H9 (cell line): ENCODE measurements around the gene TMIGD3. TPM values are rescaled to one million over a fixed set of nuclear protein-coding genes. Genes with fewer than 3 reads are reported as not detected.
A peak's percentile ranks its signal among the peaks of the same experiment; 100 is the strongest.

Experiments used
- DNase-seq: peaks from one replicate; pipeline ENCODE4 v3.0.0-alpha.2; 2017
- H2AFZ ChIP-seq: one replicate; pipeline ENCODE4 v1.6.1; 2013; ENCODE audit warnings: mild to moderate bottlenecking, low read length, control low read depth, moderate library complexity
- H2AK5ac ChIP-seq: 2 replicates; pipeline ENCODE4 v1.6.1; 2013; ENCODE audit warnings: low read length, control low read depth, mixed read lengths; ENCODE audit not compliant: insufficient read length
- H2BK120ac ChIP-seq: one replicate; pipeline ENCODE4 v1.6.1; 2013; ENCODE audit warnings: low read depth, mild to moderate bottlenecking, low read length, control low read depth, inconsistent platforms; ENCODE audit not compliant: poor library complexity, severe bottlenecking
- H2BK12ac ChIP-seq: 2 replicates; pipeline ENCODE4 v1.6.1; 2013; ENCODE audit warnings: low read length, control low read depth, mixed read lengths, low read depth; ENCODE audit not compliant: insufficient read length
- H2BK15ac ChIP-seq: 2 replicates; pipeline ENCODE4 v1.6.1; 2013; ENCODE audit warnings: low read depth, low read length, control low read depth
- H2BK20ac ChIP-seq: one replicate; pipeline ENCODE4 v1.6.1; 2013; ENCODE audit warnings: low read depth, mild to moderate bottlenecking, low read length, control low read depth, inconsistent platforms; ENCODE audit not compliant: poor library complexity, severe bottlenecking
- H2BK5ac ChIP-seq: 2 replicates; pipeline ENCODE4 v1.6.1; 2013; ENCODE audit warnings: low read length, control low read depth, mixed read lengths; ENCODE audit not compliant: insufficient read length
- H3K14ac ChIP-seq: 2 replicates; pipeline ENCODE4 v1.6.1; 2013; ENCODE audit warnings: low read length, control low read depth; ENCODE audit not compliant: insufficient read depth
- H3K18ac ChIP-seq: 2 replicates; pipeline ENCODE4 v1.6.1; 2013; ENCODE audit warnings: low read depth, mild to moderate bottlenecking, mixed read lengths, low read length, control low read depth; ENCODE audit not compliant: insufficient read length
- H3K23ac ChIP-seq: 2 replicates; pipeline ENCODE4 v1.6.1; 2013; ENCODE audit warnings: low read length, control low read depth, mixed read lengths, low read depth; ENCODE audit not compliant: insufficient read length
- H3K23me2 ChIP-seq: 2 replicates; pipeline ENCODE4 v1.6.1; 2013; ENCODE audit warnings: low read depth, mild to moderate bottlenecking, mixed read lengths, low read length, control low read depth; ENCODE audit not compliant: insufficient read length, poor library complexity, severe bottlenecking
- H3K27ac ChIP-seq: 2 replicates; pipeline ENCODE4 v1.5.1; 2013; ENCODE audit warnings: low read length, control low read depth, mixed read lengths, low read depth; ENCODE audit not compliant: insufficient read length
- H3K27me3 ChIP-seq: 2 replicates; pipeline ENCODE4 v1.6.1; 2013; ENCODE audit warnings: low read length, control low read depth, inconsistent platforms; ENCODE audit not compliant: insufficient read depth
- H3K4ac ChIP-seq: 2 replicates; pipeline ENCODE4 v1.6.1; 2013; ENCODE audit warnings: low read depth, mild to moderate bottlenecking, control low read depth, inconsistent platforms, low read length, moderate library complexity
- H3K4me1 ChIP-seq: 2 replicates; pipeline ENCODE4 v1.6.1; 2013; ENCODE audit warnings: low read length, control low read depth, inconsistent platforms; ENCODE audit not compliant: insufficient read depth
- H3K4me2 ChIP-seq: 2 replicates; pipeline ENCODE4 v1.6.1; 2013; ENCODE audit warnings: low read length, control low read depth, mixed read lengths; ENCODE audit not compliant: insufficient read length, insufficient read depth
- H3K56ac ChIP-seq: 2 replicates; pipeline ENCODE4 v1.6.1; 2013; ENCODE audit warnings: low read depth, mild to moderate bottlenecking, mixed read lengths, low read length, control low read depth; ENCODE audit not compliant: insufficient read length
- H3K79me1 ChIP-seq: 2 replicates; pipeline ENCODE4 v1.6.1; 2013; ENCODE audit warnings: low read depth, mild to moderate bottlenecking, moderate library complexity, low read length, control low read depth, inconsistent platforms; ENCODE audit not compliant: insufficient read depth, poor library complexity, severe bottlenecking
- H3K79me2 ChIP-seq: 2 replicates; pipeline ENCODE4 v1.6.1; 2013; ENCODE audit warnings: low read length, control low read depth, inconsistent platforms; ENCODE audit not compliant: insufficient read depth
- H3K9ac ChIP-seq: 2 replicates; pipeline ENCODE4 v1.6.1; 2013; ENCODE audit warnings: low read length, control low read depth, mixed read lengths; ENCODE audit not compliant: insufficient read length; ENCODE audit errors: extremely low read depth
- H3K9me3 ChIP-seq: one replicate; pipeline ENCODE4 v1.6.1; 2013; ENCODE audit warnings: low read depth, low read length, inconsistent platforms; ENCODE audit not compliant: control insufficient read depth
- H3T11ph ChIP-seq: one replicate; pipeline ENCODE4 v1.6.1; 2013; ENCODE audit warnings: mild to moderate bottlenecking, low read length, control low read depth, inconsistent platforms
- H4K20me1 ChIP-seq: one replicate; pipeline ENCODE4 v1.6.1; 2013; ENCODE audit not compliant: control insufficient read depth, insufficient read length, insufficient read depth
- H4K5ac ChIP-seq: 2 replicates; pipeline ENCODE4 v1.6.1; 2013; ENCODE audit warnings: low read depth, mild to moderate bottlenecking, mixed read lengths, low read length, control low read depth; ENCODE audit not compliant: insufficient read length
- H4K8ac ChIP-seq: replicated peaks from 2 replicates; pipeline ENCODE4 v1.6.1; 2013; ENCODE audit warnings: low read length, control low read depth, mixed read lengths, low read depth; ENCODE audit not compliant: insufficient read length
- H4K91ac ChIP-seq: 2 replicates; pipeline ENCODE4 v1.6.1; 2013; ENCODE audit warnings: low read depth, mild to moderate bottlenecking, moderate library complexity, mixed read lengths, low read length, control low read depth; ENCODE audit not compliant: insufficient read length
- H3K27ac Mint-ChIP-seq, 3 experiments: 2 replicates in 2 of 3; 3 replicates in 1 of 3; pipeline ENCODE4 v1.8.0; 2020 to 2021; ENCODE audit warnings: mixed read lengths in 3 of 3, mild to moderate bottlenecking in 1 of 3, moderate library complexity in 1 of 3
- H3K27me3 Mint-ChIP-seq: 2 replicates; pipeline ENCODE4 v1.8.0; 2021; ENCODE audit warnings: low read depth, mild to moderate bottlenecking, moderate library complexity, mixed read lengths
- H3K36me3 Mint-ChIP-seq, 3 experiments: 2 replicates in 2 of 3; 3 replicates in 1 of 3; pipeline ENCODE4 v1.8.0; 2020 to 2021; ENCODE audit warnings: low read depth in 3 of 3, mixed read lengths in 3 of 3; ENCODE audit not compliant: insufficient read depth in 1 of 3
- H3K4me1 Mint-ChIP-seq, 2 experiments: 2 replicates each; pipeline ENCODE4 v1.8.0; 2020; ENCODE audit warnings: mixed read lengths in 2 of 2
- H3K4me3 Mint-ChIP-seq, 2 experiments: 2 replicates in 1 of 2; 3 replicates in 1 of 2; pipeline ENCODE4 v1.8.0; 2020 to 2021; ENCODE audit warnings: mild to moderate bottlenecking in 2 of 2, mixed read lengths in 2 of 2, moderate library complexity in 1 of 2
- H3K9me3 Mint-ChIP-seq, 2 experiments: 2 replicates in 1 of 2; 3 replicates in 1 of 2; pipeline ENCODE4 v1.8.0; 2020; ENCODE audit warnings: mild to moderate bottlenecking in 2 of 2, mixed read lengths in 2 of 2, moderate library complexity in 1 of 2
- WGBS: extraction: QIAGEN DNeasy Blood & Tissue Kit; methylation state at CpG from one replicate; pipeline ENCODE4 v1.1.7; 2013; ENCODE audit warnings: missing lambda C conversion rate, low lambda C conversion rate, mixed read lengths; ENCODE audit not compliant: insufficient read length; ENCODE audit errors: extremely low coverage; 5-methylcytosine and 5-hydroxymethylcytosine counted together
- total RNA-seq: library from RNA; stranded (reverse); gene quantifications from 2 replicates; pipeline ENCODE4 v1.2.1, GENCODE V29; 2021
- TF ChIP-seq, protein P1 (sequence below): fragments of 200-600 bp; sonication (generic); conservative IDR thresholded peaks from 3 replicates; pipeline ENCODE4 v1.8.0; 2021; ENCODE audit warnings: antibody characterized with exemption, mild to moderate bottlenecking

TMIGD3 gene
- total RNA-seq, 1 experiment from 2014 or later = not detected

DNA sequence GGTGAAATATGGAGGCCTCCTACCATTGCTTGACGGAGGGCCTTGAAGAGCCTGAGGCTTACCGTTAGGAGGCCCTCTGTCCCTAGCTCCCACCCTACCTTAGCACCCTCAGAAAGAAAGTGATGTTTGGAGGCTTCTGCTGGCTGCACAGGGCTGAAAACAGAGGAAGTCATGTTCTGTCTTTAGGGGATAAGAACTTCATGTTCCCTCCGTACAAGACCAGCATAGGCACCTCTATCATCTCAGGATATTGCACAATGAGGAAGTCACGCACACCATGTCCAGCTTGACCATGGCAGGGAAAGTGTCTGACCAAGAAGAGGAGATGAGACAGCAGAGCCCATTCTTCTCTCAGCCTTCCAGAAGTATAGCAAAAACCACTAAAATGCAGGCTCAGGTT lies 13.8 kb downstream of the TMIGD3 start:
- H3K9ac ChIP-seq = no peak overlapping the region
- no peaks in the 10 kb centered on the region for H3K27me3 Mint-ChIP-seq

More for the DNA sequence above, 13.8 kb downstream of the TMIGD3 start:
- H3K27ac ChIP-seq = no peak overlapping the region
- H3K79me1 ChIP-seq = no peaks in the 10 kb centered on the region
- H3K4me1 Mint-ChIP-seq = peaks cover 6% of the 10 kb centered on the region in 2 experiments
- 0 out of 7 replicates have a peak overlapping the region, but pooled peaks of 1 of the 3 experiments have one; percentile 15 for H3K27ac Mint-ChIP-seq
- no peak overlapping the region for H4K91ac ChIP-seq
- no peak overlapping the region for H3T11ph ChIP-seq
- H4K20me1 ChIP-seq = no peaks in the 10 kb centered on the region
- H2BK120ac ChIP-seq = no peak overlapping the region
- H3K18ac ChIP-seq = no peak overlapping the region
- H3K23ac ChIP-seq = no peak overlapping the region
- no peak overlapping the region for H3K14ac ChIP-seq
- H3K4me3 Mint-ChIP-seq = no peak overlapping the region
- no peaks in the 10 kb centered on the region for H3K4me1 ChIP-seq
- H3K23me2 ChIP-seq = no peaks in the 10 kb centered on the region
- H3K4ac ChIP-seq = no peak overlapping the region
- no peak for DNase-seq
- H3K56ac ChIP-seq = no peak overlapping the region
- H2BK5ac ChIP-seq = no peak overlapping the region
- no peaks in the 10 kb centered on the region for H3K9me3 ChIP-seq
- no peak overlapping the region for H2AK5ac ChIP-seq
- no peaks in the 10 kb centered on the region for H3K9me3 Mint-ChIP-seq
- WGBS = no CpG with 5 or more reads among the region's 4 CpGs
- no peak overlapping the region for H4K5ac ChIP-seq
- H3K27me3 ChIP-seq = no peaks in the 10 kb centered on the region
- H3K4me2 ChIP-seq = no peak overlapping the region
- no peaks in the 10 kb centered on the region for H3K79me2 ChIP-seq
- H2BK15ac ChIP-seq = no peak overlapping the region
- no peak overlapping the region for H2BK20ac ChIP-seq
- no peak overlapping the region for H2BK12ac ChIP-seq
- TF ChIP-seq, protein P1, sequence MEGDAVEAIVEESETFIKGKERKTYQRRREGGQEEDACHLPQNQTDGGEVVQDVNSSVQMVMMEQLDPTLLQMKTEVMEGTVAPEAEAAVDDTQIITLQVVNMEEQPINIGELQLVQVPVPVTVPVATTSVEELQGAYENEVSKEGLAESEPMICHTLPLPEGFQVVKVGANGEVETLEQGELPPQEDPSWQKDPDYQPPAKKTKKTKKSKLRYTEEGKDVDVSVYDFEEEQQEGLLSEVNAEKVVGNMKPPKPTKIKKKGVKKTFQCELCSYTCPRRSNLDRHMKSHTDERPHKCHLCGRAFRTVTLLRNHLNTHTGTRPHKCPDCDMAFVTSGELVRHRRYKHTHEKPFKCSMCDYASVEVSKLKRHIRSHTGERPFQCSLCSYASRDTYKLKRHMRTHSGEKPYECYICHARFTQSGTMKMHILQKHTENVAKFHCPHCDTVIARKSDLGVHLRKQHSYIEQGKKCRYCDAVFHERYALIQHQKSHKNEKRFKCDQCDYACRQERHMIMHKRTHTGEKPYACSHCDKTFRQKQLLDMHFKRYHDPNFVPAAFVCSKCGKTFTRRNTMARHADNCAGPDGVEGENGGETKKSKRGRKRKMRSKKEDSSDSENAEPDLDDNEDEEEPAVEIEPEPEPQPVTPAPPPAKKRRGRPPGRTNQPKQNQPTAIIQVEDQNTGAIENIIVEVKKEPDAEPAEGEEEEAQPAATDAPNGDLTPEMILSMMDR = no peak
- no peaks in the 10 kb centered on the region for H3K36me3 Mint-ChIP-seq
- H2AFZ ChIP-seq = no peak overlapping the region
- H4K8ac ChIP-seq = no peak overlapping the region
